Stimulated activated naive CD8-positive, alpha-beta T cell treated with anti-CD3 and anti-CD28 coated beads, Interleukin-15, Interleukin-2, amounts not matched to agents 100 U/mL and 50 U/mL, for 24 hours (primary cell): Measurements from ENCODE around the gene SHROOM3.

Experiments used
- ATAC-seq: fragments of 150-1000 bp; cut with Tn5 transposase; one replicate; pipeline ENCODE4 v1.10.0; 2021
- DNase-seq: peaks from one replicate; pipeline ENCODE4 v3.0.0; 2021

The SHROOM3 gene

DNA sequence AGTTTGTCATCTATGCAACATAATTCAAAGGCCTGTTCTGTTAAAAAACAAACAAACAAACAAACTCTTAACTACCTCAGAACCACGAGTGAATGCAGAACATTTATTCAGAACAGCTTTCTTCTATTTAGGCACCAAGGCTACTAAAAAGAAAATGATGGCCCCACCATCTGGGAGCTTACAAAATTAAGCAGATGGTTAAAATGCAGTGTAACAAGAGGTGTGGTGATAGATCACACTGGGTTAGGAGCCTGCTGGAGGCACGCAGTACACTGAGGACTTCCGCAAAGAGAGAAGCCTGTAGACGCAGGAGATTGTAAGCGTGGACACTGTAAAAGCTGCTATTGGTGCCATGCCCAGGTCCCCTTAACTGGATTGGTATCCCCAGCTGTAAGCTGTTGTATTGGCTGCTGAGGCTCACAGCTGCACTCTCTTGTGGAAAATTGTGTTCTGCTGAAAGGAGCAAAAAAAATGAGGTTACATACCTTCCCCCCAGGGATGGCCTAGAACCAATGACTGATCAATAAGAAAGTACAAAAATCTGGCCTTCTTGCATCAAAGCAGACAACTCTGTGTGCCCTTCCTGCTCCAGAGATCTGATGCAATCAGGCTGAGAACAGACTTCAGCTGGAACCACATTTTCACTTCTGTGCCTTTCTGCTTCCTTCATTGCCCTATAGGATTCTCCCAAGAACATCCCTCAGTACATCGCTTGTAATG is 60.0 kb downstream of the SHROOM3 start:
- no peak for ATAC-seq
- DNase-seq = no peak

DNA sequence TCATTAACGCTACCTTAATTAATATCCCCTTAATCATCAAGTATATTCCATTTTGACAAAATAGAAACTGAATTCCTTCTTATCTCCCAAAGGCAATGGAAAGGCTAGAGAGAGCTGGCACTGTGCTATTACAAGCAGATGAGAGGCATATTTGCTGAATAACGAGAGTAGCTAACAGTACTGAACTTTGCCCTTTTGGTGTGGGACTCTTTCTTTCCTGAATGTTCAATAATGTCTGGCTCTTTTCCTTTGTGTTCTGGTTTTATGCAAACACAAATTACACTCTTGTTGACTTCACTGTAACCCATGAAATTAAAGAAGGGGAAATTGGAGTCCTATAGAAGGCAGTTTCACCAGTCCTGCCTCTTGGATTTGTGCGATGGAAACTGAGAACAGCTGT is 63.5 kb downstream of the SHROOM3 start:
- DNase-seq (no peak), ATAC-seq (no peak)

DNA sequence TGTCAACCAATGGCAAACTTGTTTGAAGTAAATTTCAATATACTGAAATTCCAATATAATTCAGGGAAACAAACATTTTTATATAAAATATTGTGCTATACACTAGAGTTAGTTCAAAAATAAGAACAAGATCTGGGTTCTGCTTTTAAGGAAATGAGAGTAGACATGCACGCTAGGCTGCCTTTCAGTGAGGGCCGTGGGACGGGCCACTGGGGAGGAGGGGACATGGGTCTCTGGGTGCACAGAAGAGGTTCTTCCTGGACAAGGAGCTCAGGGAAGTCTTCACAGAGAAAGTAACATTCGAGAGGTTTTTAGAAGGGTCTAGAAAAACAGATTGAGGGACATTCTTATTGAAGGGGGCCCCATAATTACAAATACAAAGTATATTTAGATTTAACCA is 64.4 kb downstream of the SHROOM3 start:
- no peak for ATAC-seq
- DNase-seq = no peak

DNA sequence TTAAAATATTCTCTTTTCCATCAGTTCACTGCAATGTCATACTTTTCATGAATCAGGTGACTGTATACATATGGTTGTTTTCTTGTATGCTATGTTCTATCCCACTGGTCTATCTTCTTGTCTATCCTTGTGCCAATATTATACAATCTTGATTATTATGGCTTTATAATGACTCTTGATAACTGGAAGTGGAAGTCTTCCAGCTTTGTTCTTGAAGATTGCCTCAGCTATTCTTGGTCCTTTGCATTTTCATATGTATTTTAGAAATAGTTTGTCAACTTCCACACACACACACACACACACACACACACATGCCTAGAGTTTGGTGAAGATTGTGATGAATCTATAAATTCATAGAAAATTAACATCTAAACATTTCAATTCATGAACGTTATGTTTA is 67.9 kb downstream of the SHROOM3 start:
- no peak for DNase-seq
- no peak for ATAC-seq

DNA sequence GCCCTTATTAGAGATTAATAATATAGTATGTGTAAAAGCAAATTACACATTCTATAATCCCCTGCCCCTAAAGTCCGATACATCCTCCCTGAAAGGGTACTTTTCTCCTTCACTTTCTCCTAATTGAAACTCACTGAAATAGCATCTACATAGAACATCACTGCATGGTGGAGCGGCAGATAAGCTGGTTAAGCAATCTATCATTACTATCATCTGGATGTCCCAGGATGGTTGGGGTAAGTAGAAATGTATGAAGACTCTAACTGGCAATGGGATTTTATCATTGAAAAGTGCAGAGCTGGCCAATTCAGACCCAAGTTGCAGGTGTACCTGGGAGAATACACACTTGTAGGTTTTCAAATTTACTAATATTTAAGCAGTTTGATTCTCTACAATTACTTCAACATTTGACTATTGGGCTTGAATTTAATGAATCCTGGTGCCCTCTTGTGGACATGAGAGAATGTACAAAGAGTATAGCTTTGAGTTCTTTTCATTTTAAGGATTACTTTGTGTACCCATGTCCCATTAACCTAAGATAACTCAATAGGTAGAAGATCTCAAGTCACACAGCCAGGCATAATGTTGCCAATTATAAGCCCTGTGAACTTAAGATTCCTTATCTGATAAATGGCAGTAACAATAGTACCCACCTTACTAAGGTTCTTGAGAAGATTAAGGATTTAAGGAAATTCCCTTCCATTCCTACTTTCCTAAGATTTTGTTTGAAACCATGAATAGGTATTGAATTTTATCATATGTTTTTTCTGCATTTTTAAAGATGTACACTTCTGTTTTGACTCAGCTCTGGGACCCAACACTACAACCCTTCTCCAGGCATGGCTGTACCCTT is 69.8 kb downstream of the SHROOM3 start:
- ATAC-seq (no peak), DNase-seq (no peak)

DNA sequence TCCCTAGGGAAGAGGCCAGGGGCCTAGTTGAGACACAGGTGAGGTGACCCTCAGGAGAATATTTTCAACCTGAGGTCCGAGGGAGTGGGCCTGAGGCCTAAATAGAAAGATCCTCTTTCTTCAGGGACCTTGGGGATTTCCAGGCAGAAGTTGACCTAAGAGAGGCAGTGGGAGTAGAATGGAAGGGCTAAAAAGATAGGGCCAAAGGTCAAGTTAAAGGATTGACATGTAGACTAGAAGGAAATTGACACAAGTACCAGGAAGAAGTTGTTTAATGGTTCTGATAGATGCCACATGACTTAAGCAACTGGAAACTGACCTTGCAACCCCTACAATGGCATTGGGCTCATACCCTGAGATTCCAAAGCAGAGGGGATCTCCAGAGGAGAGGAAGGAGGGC is 76.9 kb downstream of the SHROOM3 start:
- ATAC-seq (no peak), DNase-seq (no peak)

DNA sequence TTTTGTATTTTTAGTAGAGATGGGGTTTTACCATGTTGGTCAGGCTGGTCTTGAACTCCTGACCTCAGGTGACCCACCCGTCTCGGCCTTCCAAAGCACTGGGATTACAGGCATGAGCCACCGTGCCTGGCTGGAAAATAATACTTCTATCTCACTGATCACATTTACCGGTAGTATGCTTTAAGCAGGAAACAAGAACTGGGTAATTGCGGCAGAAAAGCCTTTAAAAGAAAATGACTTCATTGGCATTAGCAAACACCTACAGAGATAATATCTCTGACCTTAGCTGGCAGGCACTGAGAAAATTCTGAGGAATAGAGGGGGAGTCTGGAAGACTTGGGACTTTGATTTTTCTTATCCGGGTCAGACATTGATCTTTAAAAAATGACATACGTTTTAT is 78.5 kb downstream of the SHROOM3 start:
- no peak for ATAC-seq
- DNase-seq = no peak

DNA sequence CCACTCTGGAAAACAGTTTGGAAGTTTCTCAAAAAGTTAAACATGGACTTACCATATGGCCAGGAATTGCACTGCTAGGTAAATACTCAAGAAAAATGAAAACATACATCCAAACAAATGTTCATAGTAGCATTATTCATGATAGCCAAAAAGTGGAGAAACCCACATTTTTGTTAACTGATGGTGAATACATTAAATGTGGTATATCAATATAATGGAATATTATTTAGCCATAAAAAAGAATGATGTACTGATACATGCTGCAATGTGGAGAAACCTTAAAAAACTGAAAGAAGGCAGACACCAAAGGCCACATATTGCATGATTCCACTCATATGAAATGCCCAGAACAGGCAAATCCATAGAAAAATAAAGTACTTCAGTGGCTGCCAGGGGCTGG is 79.1 kb downstream of the SHROOM3 start:
- ATAC-seq (no peak), DNase-seq (no peak)

DNA sequence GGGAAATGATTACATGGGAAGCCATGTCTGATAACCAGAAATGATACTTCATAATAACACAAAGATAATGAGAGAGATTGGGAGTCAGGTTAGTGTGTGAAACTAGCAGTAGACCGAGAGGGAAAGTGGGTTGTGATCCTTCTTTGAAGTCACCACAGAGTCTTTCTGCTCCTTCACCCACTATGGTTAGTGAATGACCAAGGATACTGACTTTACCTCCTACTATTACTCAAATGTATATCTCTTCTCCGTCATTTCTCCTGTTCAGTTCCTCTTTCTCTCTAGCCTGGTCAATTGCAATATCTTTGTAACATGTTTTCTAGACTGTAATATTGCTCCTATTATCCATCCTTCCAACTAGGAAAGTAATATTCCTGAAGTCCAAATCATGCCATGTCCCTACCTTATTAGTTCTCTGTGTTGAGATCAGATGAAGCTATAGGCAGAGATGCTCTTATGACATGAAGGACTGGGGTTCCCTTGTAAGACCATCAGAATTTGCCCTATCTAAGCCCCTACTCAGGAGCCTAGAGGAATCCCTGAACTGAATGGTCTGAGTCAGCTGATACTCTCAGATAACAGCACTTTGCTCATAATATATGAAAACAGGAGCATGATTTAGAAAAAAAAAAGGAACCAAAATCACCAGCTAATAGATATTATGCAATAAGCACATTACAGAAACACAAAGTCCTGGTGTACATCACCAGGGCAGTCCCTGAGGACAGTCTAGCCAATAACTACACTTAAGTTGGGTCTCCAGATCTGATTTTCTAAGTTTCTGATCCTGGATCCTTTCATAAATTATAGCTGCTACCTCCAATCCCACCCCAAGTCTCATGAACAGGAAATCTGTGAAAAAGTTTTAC is 81.2 kb downstream of the SHROOM3 start:
- DNase-seq = no peak
- no peak for ATAC-seq

DNA sequence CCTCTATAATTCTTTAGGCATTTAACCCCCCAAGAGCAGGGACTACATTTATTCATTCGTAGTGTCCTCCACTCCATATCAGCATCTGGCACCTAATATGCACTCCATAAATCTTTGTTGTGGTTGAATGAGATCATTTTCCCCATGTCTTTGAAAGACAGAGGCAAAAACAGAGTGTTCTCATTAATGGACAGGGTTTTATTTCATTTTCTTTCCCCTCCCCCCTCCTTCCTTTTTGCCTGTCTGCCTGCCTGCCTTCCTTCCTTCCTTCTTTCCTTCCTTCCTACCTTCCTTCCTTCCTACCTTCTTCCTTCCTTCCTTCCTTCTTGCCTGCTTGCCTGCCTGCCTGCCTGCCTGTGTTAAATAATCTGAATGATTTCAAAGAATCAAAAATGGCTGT is 83.2 kb downstream of the SHROOM3 start:
- DNase-seq = no peak
- ATAC-seq = no peak

DNA sequence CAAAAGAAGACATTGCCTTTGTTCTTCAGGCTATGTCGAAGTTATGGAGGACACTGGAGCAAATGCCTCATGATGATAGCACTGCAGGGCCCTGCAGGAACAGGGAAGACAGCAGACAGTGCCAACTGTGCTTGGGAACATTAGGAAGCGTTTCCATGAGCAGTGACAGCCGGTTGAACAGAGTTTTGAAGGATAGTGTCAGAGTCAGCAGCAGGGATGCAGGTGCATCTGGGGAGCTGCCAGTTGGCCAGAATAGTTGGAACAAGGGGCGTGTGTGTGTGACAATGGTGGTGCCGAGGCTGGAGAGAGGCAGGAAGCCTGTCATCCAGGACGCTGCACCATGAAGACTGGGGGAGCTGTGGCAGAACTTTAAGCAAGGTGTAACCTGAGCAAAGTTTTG is 88.6 kb downstream of the SHROOM3 start:
- ATAC-seq (no peak), DNase-seq (no peak)

DNA sequence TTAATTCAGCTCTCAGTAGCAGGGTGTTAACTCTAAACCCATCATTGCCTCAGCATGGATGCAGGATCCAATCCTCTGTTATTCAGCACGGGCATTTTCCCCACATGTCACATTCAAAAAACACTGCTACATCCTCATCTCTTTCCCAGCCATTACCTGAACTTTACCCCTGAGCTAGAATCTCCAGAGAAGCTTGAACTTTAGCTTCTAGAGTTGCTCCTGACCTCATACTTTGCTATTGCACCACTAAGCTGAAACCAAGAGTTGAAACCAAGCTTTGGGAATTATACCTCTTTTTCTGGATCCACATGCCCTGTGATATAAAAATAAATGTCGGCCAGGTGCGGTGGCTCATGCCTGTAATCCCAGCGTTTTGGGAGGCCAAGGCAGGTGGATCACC is 90.7 kb downstream of the SHROOM3 start:
- no peak for ATAC-seq
- DNase-seq = no peak

DNA sequence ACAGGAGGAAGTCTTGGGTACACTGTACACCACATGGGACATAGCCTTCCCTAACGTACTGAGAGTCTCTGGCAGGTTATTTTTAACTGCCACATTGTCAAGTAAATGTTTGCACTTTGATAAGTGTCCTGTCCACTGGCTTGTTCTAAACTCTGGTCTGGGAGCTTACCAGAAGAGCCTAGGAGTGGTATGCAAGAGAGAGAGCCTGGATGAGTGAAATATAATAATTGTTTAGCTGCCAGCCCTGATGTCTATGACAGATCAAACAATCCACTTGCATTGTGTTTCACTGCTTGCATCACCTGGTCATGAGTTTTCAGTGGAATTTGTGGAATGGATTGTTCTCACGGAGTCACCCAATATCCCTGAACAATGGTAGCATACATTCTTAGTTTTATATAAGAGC is 91.6 kb downstream of the SHROOM3 start:
- no peak for ATAC-seq
- DNase-seq = no peak

DNA sequence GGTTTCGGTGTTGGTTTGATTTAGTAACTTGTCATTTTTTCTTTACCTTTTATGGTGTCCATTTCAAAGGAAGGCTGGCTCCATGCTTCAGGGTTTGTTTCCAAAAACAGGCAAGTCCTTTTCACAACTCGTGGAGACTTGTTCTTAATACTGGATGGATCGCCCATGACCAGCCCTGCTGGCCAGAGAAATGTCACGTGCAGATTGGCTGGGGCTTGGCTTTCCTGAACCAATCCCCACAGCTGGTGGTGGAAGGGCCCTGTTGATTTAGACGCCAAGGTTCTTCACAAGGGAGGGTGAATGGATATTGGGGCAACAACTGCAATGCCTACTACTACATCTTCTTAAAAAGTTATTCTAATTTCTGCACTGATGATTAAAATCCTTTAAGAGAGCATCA is 92.6 kb downstream of the SHROOM3 start:
- no peak for ATAC-seq
- no peak for DNase-seq

DNA sequence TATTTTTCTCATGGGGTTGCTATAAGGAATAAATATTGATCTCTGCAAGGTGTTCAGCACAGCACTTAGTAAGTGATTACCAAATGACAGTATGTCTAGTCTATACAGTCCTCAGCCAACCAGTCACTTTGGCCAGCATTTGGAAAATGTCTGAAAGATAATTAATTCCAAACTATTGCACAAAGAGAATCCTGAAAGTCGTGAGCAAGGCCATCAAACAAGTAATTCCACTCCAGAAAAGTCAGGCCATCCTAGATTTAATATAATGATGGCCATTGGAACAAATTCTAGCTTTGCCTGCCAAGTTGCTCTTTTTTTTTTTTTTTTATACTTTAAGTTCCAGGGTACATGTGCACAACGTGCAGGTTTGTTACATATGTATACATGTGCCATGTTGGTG is 96.6 kb downstream of the SHROOM3 start:
- DNase-seq (no peak), ATAC-seq (no peak)

DNA sequence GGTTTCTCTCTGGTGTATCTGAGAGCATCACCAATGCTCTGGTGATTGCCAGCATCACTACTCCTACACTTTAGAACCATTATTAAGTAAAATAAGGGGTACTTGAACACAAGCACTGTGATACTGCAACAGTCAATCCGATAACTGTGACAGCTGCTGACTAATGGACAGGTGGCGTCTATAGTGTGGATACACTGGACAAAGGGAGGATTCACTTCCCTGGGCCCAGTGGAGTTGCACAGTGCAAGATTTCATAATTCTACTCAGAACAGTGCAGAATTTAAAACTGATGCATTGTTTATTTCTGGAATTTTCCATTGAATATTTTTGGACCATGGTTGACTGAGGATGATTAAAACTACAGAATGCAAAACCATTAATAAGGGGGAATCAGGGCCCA is 97.8 kb downstream of the SHROOM3 start:
- no peak for ATAC-seq
- no peak for DNase-seq

DNA sequence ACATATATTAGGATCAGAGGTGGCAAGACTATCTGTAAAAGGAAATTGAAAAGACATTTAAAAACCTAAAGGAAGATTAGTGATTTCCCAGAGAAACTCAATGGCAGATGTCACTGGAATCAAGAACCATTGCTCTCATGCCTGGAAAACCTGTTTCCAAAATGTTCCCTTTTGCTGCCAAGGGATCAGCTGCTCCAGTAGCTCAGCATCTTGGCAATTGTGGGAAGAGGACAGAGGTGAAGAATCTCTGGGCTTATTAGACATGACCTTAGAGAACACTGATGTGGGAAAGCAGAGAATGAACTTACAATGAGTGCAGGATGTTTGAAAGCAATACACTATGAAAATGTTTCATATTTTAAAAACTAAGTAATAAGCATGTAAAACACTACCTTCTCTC is 98.3 kb downstream of the SHROOM3 start:
- DNase-seq (no peak), ATAC-seq (no peak)

DNA sequence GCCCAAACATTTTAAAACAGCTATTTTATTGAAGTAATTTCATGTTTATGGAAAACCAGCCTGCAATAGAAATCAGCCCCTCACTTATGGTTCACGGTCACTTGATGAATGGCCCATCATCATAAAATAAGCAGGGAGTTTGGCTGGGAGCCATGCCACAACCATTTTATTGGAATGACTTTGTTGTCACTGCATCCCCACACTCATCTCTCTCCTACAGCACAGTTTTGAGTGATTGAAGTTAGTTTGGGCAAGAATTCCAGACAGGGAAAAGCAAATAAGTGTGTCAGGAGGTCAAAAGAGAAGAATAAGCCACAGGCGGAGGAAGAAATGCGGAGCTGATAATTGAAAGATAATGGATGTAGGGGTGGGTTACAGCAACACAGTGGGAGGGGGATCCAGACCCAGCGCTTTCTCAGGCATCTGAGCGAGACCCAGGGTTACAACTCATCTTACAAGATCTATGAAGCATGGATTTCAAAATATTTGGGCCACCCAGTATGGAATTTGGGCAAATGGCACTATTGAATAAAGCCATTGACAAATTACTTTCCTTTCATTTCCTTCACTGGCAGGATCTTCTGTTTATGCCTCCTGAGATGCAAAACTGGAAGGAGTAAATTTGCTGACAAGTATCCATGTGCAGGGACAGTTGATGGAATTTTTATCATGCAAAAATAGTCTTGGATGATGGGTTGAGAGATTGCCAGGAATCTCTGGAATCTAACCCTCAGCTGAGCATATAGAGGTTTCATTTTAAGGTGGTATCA is 100.8 kb downstream of the SHROOM3 start:
- ATAC-seq = no peak
- no peak for DNase-seq

DNA sequence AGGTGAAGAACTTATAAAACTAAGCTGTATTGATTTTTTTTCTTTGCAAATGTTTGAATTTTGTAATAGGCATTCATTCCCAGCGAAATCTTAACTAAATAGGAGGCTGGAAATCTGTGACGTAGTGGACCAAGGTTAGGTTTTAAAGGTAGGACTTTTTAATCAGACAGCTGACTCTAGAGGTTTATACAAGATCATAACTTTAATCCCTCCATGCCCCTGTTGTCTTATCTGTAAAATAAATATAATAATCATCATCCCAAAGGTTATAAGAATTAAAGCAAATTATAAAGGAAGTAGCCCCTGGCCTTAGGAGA is 101.3 kb downstream of the SHROOM3 start:
- ATAC-seq (no peak), DNase-seq (no peak)

DNA sequence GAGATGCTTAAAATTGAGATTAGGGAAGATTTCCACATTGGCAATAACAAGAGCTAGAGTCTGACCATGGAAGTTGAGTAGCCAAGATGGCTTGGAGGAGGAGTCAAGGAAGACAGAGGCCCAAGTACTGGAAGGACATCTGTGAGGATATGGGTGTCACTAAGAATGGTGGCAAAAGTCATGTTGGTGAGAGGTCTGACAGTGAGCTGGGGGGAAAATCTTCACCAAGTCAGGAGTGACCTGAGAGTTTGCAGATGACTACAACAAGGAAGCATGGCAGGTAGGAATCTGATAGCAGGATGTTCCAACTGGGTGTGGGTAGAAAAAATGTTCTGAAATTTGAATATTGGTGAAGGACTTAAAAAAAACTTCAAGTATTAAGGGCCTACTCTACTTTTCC is 103.3 kb downstream of the SHROOM3 start:
- no peak for ATAC-seq
- no peak for DNase-seq

DNA sequence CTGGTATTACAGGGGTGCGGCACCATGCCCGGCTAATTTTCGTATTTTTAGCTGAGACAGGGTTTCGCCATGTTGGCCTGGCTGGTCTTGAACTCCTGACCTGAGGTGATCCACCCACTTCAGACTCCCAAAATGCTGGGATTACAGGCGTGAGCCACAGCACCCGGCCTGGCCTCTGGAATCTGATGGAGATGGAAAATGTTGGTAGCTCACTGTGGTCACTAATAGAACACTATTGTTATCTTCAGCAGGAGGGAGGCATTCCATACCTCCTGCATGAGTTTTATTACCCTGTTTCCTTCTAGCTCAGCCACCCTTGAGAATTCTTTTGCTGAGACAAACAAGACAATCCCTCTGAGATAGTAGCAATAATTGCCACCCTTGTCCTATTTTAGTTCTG is 105.0 kb downstream of the SHROOM3 start:
- no peak for DNase-seq
- no peak for ATAC-seq

DNA sequence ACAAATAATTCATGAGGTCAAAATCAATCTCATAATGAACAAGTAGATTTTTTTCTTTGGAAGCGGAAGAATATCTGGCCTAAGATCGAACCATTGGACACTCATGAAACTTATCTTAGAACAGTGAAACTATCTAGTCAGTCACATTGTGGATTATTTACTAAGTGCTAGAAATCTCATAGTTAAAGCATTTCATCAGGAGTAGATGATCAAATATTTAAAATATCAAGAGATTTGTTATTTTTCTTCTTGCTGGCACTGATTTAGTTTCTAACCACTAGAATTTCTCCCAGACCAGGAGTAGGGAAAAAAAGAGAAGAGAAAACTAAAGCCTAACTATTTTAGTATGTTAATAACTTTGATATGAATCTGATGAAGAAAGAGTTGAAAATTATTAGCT is 105.5 kb downstream of the SHROOM3 start:
- ATAC-seq = no peak
- no peak for DNase-seq
